HG03460 (cell line): Measurements from ENCODE around the gene EPHA3.

Source experiments
- ATAC-seq: cut with Tn5 transposase; IDR thresholded peaks from one replicate; pipeline ENCODE4 v1.9.1; 2021; ENCODE audit not compliant: unreplicated experiment

Gene EPHA3

GRCh38 chr3:89223188-89223587 is 115.8 kb downstream of the EPHA3 start:
- ATAC-seq: no peak

- ATAC-seq: no peak
Measured at GRCh38 chr3:89227218-89227617, 119.8 kb downstream of the EPHA3 start.

GRCh38 chr3:89227634-89228033 is 120.2 kb downstream of the EPHA3 start:
- ATAC-seq: no peak

DNA sequence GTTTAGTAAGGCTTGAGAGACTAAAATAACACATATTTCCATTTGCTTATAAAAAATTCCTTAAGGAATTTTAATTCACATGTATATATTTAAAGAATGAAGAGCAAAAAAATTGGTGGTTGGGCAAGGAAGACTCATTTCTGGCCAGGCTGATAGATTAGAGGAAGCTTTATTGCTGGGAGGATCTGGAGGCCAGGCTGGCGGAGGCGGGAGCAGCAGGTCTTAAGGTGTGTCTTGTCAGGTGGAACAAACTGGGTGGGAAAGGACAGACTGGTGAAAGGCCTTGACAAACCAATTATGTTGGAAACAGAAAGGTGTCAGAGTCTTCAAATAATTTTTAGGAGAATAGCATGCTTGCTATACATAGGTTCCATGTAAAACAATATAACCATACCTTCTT is 124.7 kb downstream of the EPHA3 start:
- no peak for ATAC-seq

GRCh38 chr3:89234620-89235019 is 127.2 kb downstream of the EPHA3 start:
- no peak for ATAC-seq

DNA sequence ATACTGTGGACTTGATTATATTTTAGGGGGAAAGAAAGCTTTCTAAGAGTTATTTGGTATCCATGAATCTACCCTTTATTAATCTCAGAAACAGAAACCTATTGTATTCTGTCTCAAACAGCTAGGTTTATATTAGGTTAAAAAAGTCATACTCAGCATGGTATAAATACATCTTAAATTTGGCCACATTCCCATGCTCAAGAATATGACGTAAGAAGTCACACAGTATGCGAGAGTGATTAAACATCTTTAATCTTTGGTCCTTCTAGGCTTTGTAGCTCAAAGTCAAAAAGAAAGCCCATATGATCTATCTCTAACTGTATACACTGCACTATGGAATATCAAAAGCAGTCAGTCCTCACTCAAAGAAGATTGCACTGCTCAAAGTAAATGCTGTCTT is 131.4 kb downstream of the EPHA3 start:
- no peak for ATAC-seq

DNA sequence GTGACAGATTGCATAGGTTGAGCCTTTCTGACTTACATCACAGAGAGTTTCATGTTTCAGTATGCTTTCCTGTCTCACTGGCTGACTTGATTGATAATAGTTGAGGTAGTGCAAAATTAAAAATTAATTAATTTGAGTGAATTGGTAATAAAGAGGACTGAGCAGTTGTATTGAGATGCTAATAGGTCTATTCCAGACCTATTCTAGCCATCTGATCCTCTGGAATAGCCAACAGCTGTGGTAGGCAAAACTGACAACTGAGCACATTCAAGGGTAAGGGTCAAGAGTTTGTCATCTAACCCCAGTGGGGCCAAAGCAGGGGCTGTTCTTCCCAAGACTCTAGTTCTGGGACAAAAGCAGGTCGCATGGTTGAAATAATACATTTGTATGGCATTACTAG is 132.4 kb downstream of the EPHA3 start:
- ATAC-seq: no peak

DNA sequence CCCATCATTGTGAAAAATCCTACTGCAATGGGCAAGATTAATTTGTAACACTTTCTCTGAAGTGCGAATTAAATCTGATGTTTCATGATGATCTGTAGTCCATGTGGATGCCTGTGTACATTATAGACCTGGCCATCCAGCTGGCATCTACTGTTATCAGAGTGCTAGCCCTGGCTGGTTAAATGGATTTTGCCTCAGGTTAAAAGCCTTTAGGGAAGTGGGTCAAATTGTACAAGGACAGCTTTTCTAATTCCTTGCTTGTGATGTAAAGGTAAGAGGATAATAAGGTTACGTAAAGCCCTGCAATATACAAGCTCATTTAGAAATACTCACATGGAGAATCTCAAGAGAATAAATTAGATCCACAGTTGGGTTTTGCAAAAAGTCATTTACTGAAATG is 138.2 kb downstream of the EPHA3 start:
- no peak for ATAC-seq

GRCh38 chr3:89246326-89246725 is 138.9 kb downstream of the EPHA3 start:
- ATAC-seq: no peak

DNA sequence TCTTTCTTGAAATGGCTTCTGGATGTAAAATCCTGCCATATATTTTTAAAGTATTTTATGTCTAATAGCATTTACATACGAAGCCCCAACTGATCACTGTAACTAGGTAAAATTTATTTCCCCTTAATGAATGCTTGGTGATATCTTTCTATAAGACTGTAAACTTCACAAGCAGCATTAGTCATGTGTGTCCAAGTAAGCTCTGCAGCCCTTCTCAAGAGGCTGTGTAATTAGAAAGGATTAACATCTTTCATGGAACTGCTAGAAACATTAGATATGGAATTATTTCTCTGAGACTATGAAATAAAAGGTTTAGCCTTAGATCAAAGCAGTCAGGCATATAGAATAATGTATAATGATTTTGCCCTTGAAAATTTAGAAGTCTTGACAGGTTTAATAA is 143.3 kb downstream of the EPHA3 start:
- no peak for ATAC-seq

DNA sequence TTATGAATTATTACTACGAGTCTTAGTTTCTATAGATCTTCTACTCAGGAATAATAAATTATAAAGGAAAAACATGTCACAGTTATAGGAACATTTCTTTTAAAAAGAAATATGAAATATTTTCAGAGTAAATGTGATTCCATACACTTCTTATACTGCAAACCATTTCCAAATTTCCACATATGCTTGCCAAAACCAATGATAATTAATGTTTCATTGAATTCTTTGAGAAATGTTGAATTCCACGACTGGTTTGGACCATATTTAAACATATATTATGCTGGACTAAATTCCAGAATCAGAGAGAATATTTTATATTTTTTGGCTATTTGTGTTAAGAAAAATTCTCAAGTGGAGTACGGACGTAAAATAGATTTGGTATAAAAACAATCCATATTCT is 144.6 kb downstream of the EPHA3 start:
- ATAC-seq: no peak

GRCh38 chr3:89252860-89253259 is 145.4 kb downstream of the EPHA3 start:
- no peak for ATAC-seq

DNA sequence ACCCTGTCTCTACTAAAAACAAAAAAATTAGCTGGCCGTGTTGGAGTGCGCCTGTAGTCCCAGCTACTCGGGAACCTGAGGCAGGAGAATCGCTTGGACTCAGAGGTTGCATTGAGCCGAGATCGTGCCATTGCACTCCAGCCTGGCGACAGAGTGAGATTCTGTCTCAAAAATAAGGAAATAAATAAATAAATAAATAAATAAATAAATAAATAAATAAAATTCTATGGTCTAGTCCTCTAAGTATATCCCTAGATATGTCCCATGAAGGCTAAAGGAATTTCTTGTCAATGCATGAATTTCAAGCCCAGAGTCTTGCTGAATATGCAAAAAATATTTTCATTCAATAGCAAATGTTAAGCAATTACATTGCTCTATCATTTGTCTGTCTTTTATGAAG is 149.0 kb downstream of the EPHA3 start:
- no peak for ATAC-seq

DNA sequence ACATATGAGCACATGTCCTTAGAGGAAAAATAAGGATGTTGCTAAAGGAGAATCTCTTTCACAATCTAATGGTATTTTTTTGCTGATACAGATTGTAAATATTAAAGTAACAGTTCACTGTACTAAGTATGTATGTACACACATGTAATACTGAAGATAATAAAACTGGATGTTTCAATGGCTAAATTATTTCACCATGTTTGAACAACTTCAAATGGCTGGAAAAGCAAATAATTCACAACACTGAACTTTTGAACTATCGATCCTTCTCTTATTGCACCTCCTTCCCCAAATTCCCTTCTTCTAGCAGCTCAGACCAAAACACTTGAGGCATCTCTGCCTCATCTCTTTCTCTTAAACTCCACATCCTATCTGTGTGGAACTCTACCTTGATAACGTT is 149.5 kb downstream of the EPHA3 start:
- no peak for ATAC-seq

GRCh38 chr3:89260721-89261120 is 153.3 kb downstream of the EPHA3 start:
- no peak for ATAC-seq

GRCh38 chr3:89261673-89262072 is 154.3 kb downstream of the EPHA3 start:
- no peak for ATAC-seq

DNA sequence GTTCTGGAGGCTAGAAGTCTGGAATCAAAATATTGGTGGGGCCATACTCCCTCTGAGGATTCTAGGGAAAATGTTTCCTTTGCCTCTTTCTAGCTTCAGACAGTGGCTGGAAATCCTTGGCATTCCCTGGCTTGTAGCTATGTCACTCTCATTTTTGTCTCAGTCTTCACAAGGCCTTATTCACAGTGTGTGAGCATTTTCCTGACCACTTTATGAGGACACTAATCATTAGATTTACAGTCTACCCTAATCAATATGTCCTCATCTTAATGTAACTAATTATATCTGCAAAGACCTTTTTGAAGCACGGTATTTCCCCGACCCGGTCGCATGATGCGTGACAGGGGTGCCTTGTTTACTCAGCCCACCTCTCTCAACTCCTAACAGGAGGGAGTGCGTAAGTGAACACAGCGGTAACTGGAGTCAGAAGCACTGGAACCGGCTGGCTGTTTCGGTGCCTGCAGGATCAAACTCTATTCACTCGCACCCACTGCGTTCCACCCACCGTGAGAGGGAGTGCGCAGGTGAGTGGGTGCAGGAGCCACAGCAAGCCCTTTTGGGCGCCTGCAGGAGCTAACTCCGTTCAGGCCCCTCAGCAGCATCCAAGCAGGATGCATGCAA is 155.0 kb downstream of the EPHA3 start:
- no peak for ATAC-seq

DNA sequence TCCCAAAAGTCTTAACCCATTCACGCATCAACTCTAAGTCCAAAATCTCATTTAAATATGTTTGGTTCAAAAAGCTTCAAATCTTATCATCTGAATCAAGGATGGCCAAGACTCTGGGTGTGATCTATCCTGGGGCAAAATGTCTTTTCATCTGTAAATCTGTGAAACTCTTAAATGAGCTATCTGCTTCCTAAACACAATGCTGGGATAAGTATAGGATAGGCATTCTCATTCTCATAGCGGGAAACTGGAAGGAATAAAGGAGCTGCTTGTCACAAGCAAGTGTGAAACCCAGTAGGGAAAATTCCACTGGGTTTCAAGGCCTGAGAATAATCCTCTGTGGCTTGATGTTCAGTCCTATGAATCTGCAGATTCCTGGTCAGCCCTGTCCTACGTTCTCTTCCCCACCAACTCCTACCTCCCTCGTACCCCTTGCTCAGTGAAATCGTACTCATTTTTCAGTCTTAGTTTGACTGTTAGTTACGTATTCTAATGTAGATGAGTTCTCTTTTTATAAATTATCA is 156.7 kb downstream of the EPHA3 start:
- ATAC-seq: no peak

- no peak for ATAC-seq
Measured at GRCh38 chr3:89266074-89266473, 158.7 kb downstream of the EPHA3 start.

DNA sequence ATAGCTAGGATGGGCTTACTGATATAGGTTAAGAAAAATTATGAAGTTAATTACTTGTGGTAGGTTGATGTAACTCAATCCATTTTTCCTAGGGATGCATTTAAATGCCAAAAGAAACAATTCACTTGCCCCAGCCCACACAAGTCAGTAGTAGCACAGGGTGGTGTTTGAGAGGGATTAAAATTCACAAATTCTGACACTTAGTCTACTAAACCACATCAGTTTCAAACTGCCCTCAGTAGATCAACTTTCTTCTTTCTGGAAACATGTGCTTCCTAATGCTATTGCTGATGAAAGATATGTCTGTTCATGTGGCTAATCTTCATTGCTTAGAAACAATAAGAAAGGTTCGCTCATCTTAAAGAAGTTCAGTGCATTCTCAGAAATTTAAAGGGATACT is 160.6 kb downstream of the EPHA3 start:
- no peak for ATAC-seq

DNA sequence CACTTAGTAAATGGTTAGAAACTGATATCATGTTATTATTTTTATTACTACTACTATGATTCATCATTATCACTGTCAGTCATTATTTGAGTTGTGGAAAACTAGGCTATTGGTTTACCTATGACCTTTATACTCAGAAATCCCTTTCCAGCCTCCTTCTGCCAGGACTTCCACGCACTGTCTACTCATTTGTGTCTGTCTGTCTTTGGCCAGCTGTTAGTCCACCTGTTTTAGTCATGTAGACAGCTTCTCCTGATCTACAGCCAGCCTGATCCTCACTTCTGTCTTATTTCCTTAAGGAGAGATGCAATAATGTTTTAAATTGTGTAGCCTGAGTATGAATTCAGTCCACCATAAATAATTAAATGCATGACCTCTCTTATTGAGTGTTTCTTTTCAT is 162.8 kb downstream of the EPHA3 start:
- no peak for ATAC-seq

DNA sequence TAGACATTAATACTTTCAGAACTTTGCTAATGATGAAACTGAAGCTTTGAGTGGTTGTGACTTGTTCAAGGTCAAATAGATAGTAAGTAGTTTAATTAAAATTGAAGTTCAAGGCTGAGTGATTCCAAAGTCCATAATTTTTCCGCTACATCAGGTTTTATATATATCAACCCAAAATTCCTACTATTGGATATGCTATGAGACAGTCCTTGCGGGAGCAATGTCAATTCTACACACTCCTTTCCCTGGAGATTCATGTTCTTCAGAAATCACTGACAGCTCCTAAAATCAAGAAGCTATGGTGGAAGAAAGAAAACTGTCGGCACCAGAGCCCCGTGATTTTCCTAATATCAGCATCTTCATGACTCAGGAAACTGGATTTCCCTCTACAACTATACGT is 167.6 kb downstream of the EPHA3 start:
- ATAC-seq: no peak

GRCh38 chr3:89276116-89276515 is 168.7 kb downstream of the EPHA3 start:
- no peak for ATAC-seq
